Neural cell (in vitro differentiated cells): Measurements from ENCODE around the gene QSOX1. TPM values are rescaled to one million over a fixed set of nuclear protein-coding genes. Genes with fewer than 3 reads are reported as not detected.

Source experiments
- H2AFZ ChIP-seq: fragments of 200-600, 300-800 bp; sonication (generic), shearing (Covaris generic); 2 replicates; pipeline ENCODE4 v1.6.0; 2014; ENCODE audit warnings: low read depth, mild to moderate bottlenecking, antibody characterized with exemption, low read length, moderate library complexity
- H3F3A ChIP-seq: fragments of 200-600 bp; shearing (Covaris generic); 2 replicates; pipeline ENCODE4 v1.6.1; 2016; ENCODE audit warnings: mild to moderate bottlenecking, moderate library complexity, mixed read lengths, antibody characterized with exemption, low read length; ENCODE audit not compliant: insufficient read depth, poor library complexity, severe bottlenecking
- H3K27ac ChIP-seq: fragments of 200-600, 300-800 bp; sonication (generic), shearing (Covaris generic); 2 replicates; pipeline ENCODE4 v1.5.1; 2014; ENCODE audit warnings: mild to moderate bottlenecking, low read length, moderate library complexity
- H3K27me3 ChIP-seq: fragments of 300-800, 200-600 bp; sonication (generic), shearing (Covaris generic); 2 replicates; pipeline ENCODE4 v1.6.0; 2014; ENCODE audit warnings: mild to moderate bottlenecking, low read depth, low read length, moderate library complexity; ENCODE audit not compliant: insufficient read depth
- H3K36me3 ChIP-seq: fragments of 300-800, 200-600 bp; sonication (generic), shearing (Covaris generic); 2 replicates; pipeline ENCODE4 v1.5.1; 2014; ENCODE audit warnings: mild to moderate bottlenecking, antibody characterized with exemption, low read length, moderate library complexity; ENCODE audit not compliant: insufficient read depth
- H3K4me2 ChIP-seq: fragments of 300-800, 200-600 bp; sonication (generic), shearing (Covaris generic); 2 replicates; pipeline ENCODE4 v1.6.0; 2014; ENCODE audit warnings: mild to moderate bottlenecking, low read length
- H3K4me3 ChIP-seq: fragments of 300-800, 200-600 bp; sonication (generic), shearing (Covaris generic); 2 replicates; pipeline ENCODE4 v1.5.1; 2014; ENCODE audit warnings: mild to moderate bottlenecking, low read length, moderate library complexity
- H3K79me2 ChIP-seq: fragments of 200-600 bp; shearing (Covaris generic); replicated peaks from 2 replicates; pipeline ENCODE4 v1.6.0; 2014; ENCODE audit warnings: mild to moderate bottlenecking, low read length, moderate library complexity; ENCODE audit not compliant: insufficient read depth
- H3K9ac ChIP-seq: fragments of 300-800, 200-600 bp; sonication (generic), shearing (Covaris generic); 2 replicates; pipeline ENCODE4 v1.6.1; 2016; ENCODE audit warnings: mild to moderate bottlenecking, low read length, mixed read lengths
- H3K9me2 ChIP-seq: fragments of 200-600 bp; shearing (Covaris generic); 2 replicates; pipeline ENCODE4 v1.6.1; 2016; ENCODE audit warnings: mild to moderate bottlenecking, low read length, mixed read lengths; ENCODE audit not compliant: insufficient read depth
- H3K9me3 ChIP-seq: fragments of 200-600, 300-800 bp; sonication (generic), shearing (Covaris generic); 2 replicates; pipeline ENCODE4 v1.6.1; 2016; ENCODE audit warnings: mild to moderate bottlenecking, mixed run types, low read length, moderate library complexity, mixed read lengths
- H4K20me1 ChIP-seq: fragments of 200-600 bp; shearing (Covaris generic); 2 replicates; pipeline ENCODE4 v1.6.1; 2016; ENCODE audit warnings: mild to moderate bottlenecking, mixed run types; ENCODE audit not compliant: insufficient read depth
- CTCF ChIP-seq: fragments of 450-650 bp; IDR thresholded peaks from 2 replicates; pipeline ENCODE4 v1.5.1; 2014; ENCODE audit warnings: antibody characterized with exemption, mild to moderate bottlenecking, moderate library complexity; ENCODE audit not compliant: poor library complexity, severe bottlenecking
- EP300 ChIP-seq: fragments of 450-650 bp; conservative IDR thresholded peaks from 2 replicates; pipeline ENCODE4 v1.6.1; 2014; ENCODE audit warnings: antibody characterized with exemption, mild to moderate bottlenecking, moderate library complexity; ENCODE audit not compliant: poor library complexity, severe bottlenecking
- EZH2 ChIP-seq: fragments of 200-600, 300-800 bp; shearing (Covaris generic), sonication (generic); IDR thresholded peaks from 2 replicates; pipeline ENCODE4 v1.6.1; 2014; ENCODE audit warnings: antibody characterized with exemption, low read length, borderline replicate concordance, mild to moderate bottlenecking; ENCODE audit not compliant: insufficient read depth, poor library complexity, severe bottlenecking
- MXI1 ChIP-seq: fragments of 450-650 bp; conservative IDR thresholded peaks from 2 replicates; pipeline ENCODE4 v1.6.1; 2014; ENCODE audit warnings: antibody characterized with exemption, mild to moderate bottlenecking; ENCODE audit not compliant: poor library complexity, severe bottlenecking
- POLR2AphosphoS5 ChIP-seq: IDR thresholded peaks from 2 replicates; pipeline ENCODE4 v1.6.1; 2012
- RAD21 ChIP-seq: fragments of 450-650 bp; conservative IDR thresholded peaks from 2 replicates; pipeline ENCODE4 v1.6.1; 2014; ENCODE audit warnings: antibody characterized with exemption, mild to moderate bottlenecking, moderate library complexity
- REST ChIP-seq: IDR thresholded peaks from 2 replicates; pipeline ENCODE4 v1.6.1; 2012; ENCODE audit warnings: borderline replicate concordance
- SMC3 ChIP-seq: fragments of 450-650 bp; conservative IDR thresholded peaks from 2 replicates; pipeline ENCODE4 v1.6.1; 2014; ENCODE audit warnings: antibody characterized with exemption, mild to moderate bottlenecking, moderate library complexity; ENCODE audit not compliant: poor library complexity
- TAF1 ChIP-seq: IDR thresholded peaks from 2 replicates; pipeline ENCODE4 v1.6.1; 2012; ENCODE audit warnings: low read depth
- polyA plus RNA-seq: library from polyadenylated mRNA; depleted of rRNA; stranded (reverse); fragments of >200 nt; gene quantifications from 2 replicates; pipeline ENCODE4 v1.2.3, GENCODE V29; 2014

Gene QSOX1
- polyA plus RNA-seq, 1 donor from 2014 or later, result 49.8 TPM

- no peaks in the 10 kb centered on the region for H3K79me2 ChIP-seq
- TF ChIP-seq TAF1 (no peak), EP300 (no peak), SMC3 (no peak), MXI1 (no peak), CTCF (no peak), REST (no peak), POLR2AphosphoS5 (no peak), RAD21 (no peak), EZH2 (no peak)
- no peaks in the 10 kb centered on the region for H3K9me3 ChIP-seq
- no peaks in the 10 kb centered on the region for H4K20me1 ChIP-seq
- H3F3A ChIP-seq, result no peaks in the 10 kb centered on the region
- no peak overlapping the region for H3K9ac ChIP-seq
- H3K27me3 ChIP-seq, result no peaks in the 10 kb centered on the region
- H3K4me2 ChIP-seq, result no peak overlapping the region
- H3K27ac ChIP-seq, result no peak overlapping the region
- H3K9me2 ChIP-seq, result no peaks in the 10 kb centered on the region
- no peak overlapping the region for H3K4me3 ChIP-seq
- peaks cover 3% of the 10 kb centered on the region for H3K36me3 ChIP-seq
- no peak overlapping the region for H2AFZ ChIP-seq
Measured at GRCh38 chr1:180173451-180173850, 18.8 kb downstream of the QSOX1 start.

- Histone ChIP-seq H3K9me3 (no peaks in the 10 kb centered on the region), H3K9ac (no peak overlapping the region), H3F3A (no peaks in the 10 kb centered on the region), H4K20me1 (no peaks in the 10 kb centered on the region), H3K27me3 (no peaks in the 10 kb centered on the region), H3K4me2 (no peak overlapping the region), H3K9me2 (no peaks in the 10 kb centered on the region), H3K36me3 (no peaks in the 10 kb centered on the region), H3K4me3 (no peak overlapping the region), H3K79me2 (no peaks in the 10 kb centered on the region), H2AFZ (no peak overlapping the region), H3K27ac (no peak overlapping the region)
- TF ChIP-seq POLR2AphosphoS5, result no peak
Measured at GRCh38 chr1:180173952-180174351, 19.3 kb downstream of the QSOX1 start.

GRCh38 chr1:180175291-180175690 is 20.6 kb downstream of the QSOX1 start:
- no peaks in the 10 kb centered on the region for H3F3A ChIP-seq
- no peaks in the 10 kb centered on the region for H3K9me2 ChIP-seq
- no peak overlapping the region for H3K27ac ChIP-seq
- no peak overlapping the region for H3K4me2 ChIP-seq
- no peaks in the 10 kb centered on the region for H3K36me3 ChIP-seq
- TF ChIP-seq CTCF (no peak), REST (no peak), EP300 (no peak), POLR2AphosphoS5 (no peak)
- no peaks in the 10 kb centered on the region for H4K20me1 ChIP-seq
- H2AFZ ChIP-seq, result no peak overlapping the region
- H3K27me3 ChIP-seq, result no peaks in the 10 kb centered on the region
- no peak overlapping the region for H3K9ac ChIP-seq
- H3K9me3 ChIP-seq, result no peaks in the 10 kb centered on the region
- H3K4me3 ChIP-seq, result no peak overlapping the region
- H3K79me2 ChIP-seq, result no peaks in the 10 kb centered on the region
